HCT116 (cell line): ENCODE measurements around the gene TLCD3A. TPM values are rescaled to one million over a fixed set of nuclear protein-coding genes. Genes with fewer than 3 reads are reported as not detected.
A peak's percentile ranks its signal among the peaks of the same experiment; 100 is the strongest.

ENCODE experiments used
- ATAC-seq: fragments of 200-7000 bp; cut with Tn5 transposase; 2 replicates; pipeline ENCODE4 v1.9.1; 2020; ENCODE audit warnings: mild to moderate bottlenecking, moderate library complexity
- BruUV-seq: library from RNA; stranded (reverse); fragments of 400-500 nt; replicated peaks from 2 replicates; lab custom pipeline; 2021; lab: Mats Ljungman, UMichigan
- CTCF ChIA-PET: fragments of 300-600 bp; sonication (Branson Sonifier 250); formaldehyde crosslinking; loops from one replicate; lab custom pipeline; 2021; ENCODE audit warnings: antibody characterized with exemption; lab: Charles Lee
- POLR2A ChIA-PET: fragments of 300-600, 350-600 bp; sonication (Branson Sonifier 250); formaldehyde crosslinking; loops from one replicate; lab custom pipeline; 2021; ENCODE audit warnings: antibody characterized with exemption; lab: Charles Lee
- RAD21 ChIA-PET, 2 experiments: fragments of 300-600 bp; sonication (Branson Sonifier 250); formaldehyde crosslinking; loops; one replicate each; lab custom pipeline; 2023; ENCODE audit warnings: low total read pairs in 2 of 2; ENCODE audit not compliant: uncharacterized antibody in 2 of 2, unreplicated experiment in 2 of 2, low non-redundant PET in 1 of 2; lab: Charles Lee
- DNase-seq: peaks from one replicate; pipeline ENCODE4 v3.0.0-alpha.2; 2010; ENCODE audit warnings: low read depth, low spot score
- H2AFZ ChIP-seq: fragments of 200-600 bp; shearing (Covaris generic), sonication (generic); 2 replicates; pipeline ENCODE4 v1.6.1; 2017; ENCODE audit warnings: low read depth, mixed run types, mixed read lengths, antibody characterized with exemption, low read length; ENCODE audit not compliant: poor library complexity, severe bottlenecking
- H3K27ac ChIP-seq: 2 replicates; pipeline ENCODE4 v1.5.1; 2012; ENCODE audit warnings: low read depth, low read length
- H3K27me3 ChIP-seq: fragments of 200-600 bp; sonication (generic); 2 replicates; pipeline ENCODE4 v1.6.1; 2016; ENCODE audit warnings: mixed run types, low read length, mixed read lengths; ENCODE audit not compliant: insufficient read depth
- H3K36me3 ChIP-seq, 2 experiments: fragments of 200-500 bp in 1 of 2; fragments of 200-600 bp in 1 of 2; sonication (Bioruptor generic) in 1 of 2; sonication (generic) in 1 of 2; 2 replicates each; pipeline versions ENCODE4 v1.5.1 to v1.6.1; 2014 to 2016; ENCODE audit warnings: low read length in 2 of 2, inconsistent platforms in 1 of 2, mixed read lengths in 1 of 2, mixed run types in 1 of 2; ENCODE audit not compliant: insufficient read depth in 2 of 2, control insufficient read depth in 1 of 2
- H3K4me1 ChIP-seq, 2 experiments: fragments of 200-600 bp in 1 of 2; sonication (generic) in 1 of 2; 2 replicates each; pipeline versions ENCODE4 v1.5.1 to v1.6.1; 2012 to 2017; ENCODE audit warnings: low read length in 2 of 2, inconsistent platforms in 1 of 2, mild to moderate bottlenecking in 1 of 2, mixed read lengths in 1 of 2, mixed run types in 1 of 2, moderate library complexity in 1 of 2; ENCODE audit not compliant: insufficient read depth in 2 of 2, control insufficient read depth in 1 of 2
- H3K4me2 ChIP-seq: fragments of 200-600 bp; sonication (generic); 2 replicates; pipeline ENCODE4 v1.6.1; 2017; ENCODE audit warnings: mixed run types, low read length, mixed read lengths
- H3K4me3 ChIP-seq, 2 experiments: fragments of 200-600 bp in 1 of 2; sonication (generic) in 1 of 2; replicated peaks in 1 of 2; 2 replicates each; pipeline ENCODE4 v1.5.1; 2011 to 2016; ENCODE audit warnings: low read length in 2 of 2, control low read depth in 1 of 2, low read depth in 1 of 2, mild to moderate bottlenecking in 1 of 2, mixed read lengths in 1 of 2, mixed run types in 1 of 2
- H3K79me2 ChIP-seq: fragments of 200-600 bp; sonication (generic); 2 replicates; pipeline ENCODE4 v1.6.1; 2017; ENCODE audit warnings: mild to moderate bottlenecking, mixed run types, low read length, moderate library complexity, mixed read lengths; ENCODE audit not compliant: insufficient read depth
- H3K9ac ChIP-seq: fragments of 200-600 bp; sonication (generic); 2 replicates; pipeline ENCODE4 v1.6.1; 2016; ENCODE audit warnings: low read length, mixed read lengths
- H3K9me2 ChIP-seq: fragments of 200-600 bp; sonication (generic), shearing (Covaris generic); 2 replicates; pipeline ENCODE4 v1.6.1; 2017; ENCODE audit warnings: mixed run types, mild to moderate bottlenecking, moderate library complexity; ENCODE audit not compliant: insufficient read depth
- H3K9me3 ChIP-seq, 2 experiments: fragments of 200-500 bp in 1 of 2; fragments of 200-600 bp in 1 of 2; sonication (Bioruptor generic) in 1 of 2; sonication (generic) in 1 of 2; 2 replicates each; pipeline ENCODE4 v1.6.1; 2014 to 2017; ENCODE audit warnings: low read length in 2 of 2, mixed read lengths in 2 of 2, inconsistent platforms in 1 of 2, low read depth in 1 of 2, mild to moderate bottlenecking in 1 of 2, mixed run types in 1 of 2, moderate library complexity in 1 of 2; ENCODE audit not compliant: control insufficient read depth in 1 of 2, insufficient read depth in 1 of 2
- H4K20me1 ChIP-seq: fragments of 200-600 bp; sonication (generic), shearing (Covaris generic); 2 replicates; pipeline ENCODE4 v1.6.1; 2017; ENCODE audit warnings: mixed run types, mild to moderate bottlenecking, moderate library complexity; ENCODE audit not compliant: insufficient read depth
- CEBPB ChIP-seq: IDR thresholded peaks from 2 replicates; pipeline ENCODE4 v1.6.1; 2012; ENCODE audit warnings: low read depth
- ELF1 ChIP-seq: IDR thresholded peaks from 2 replicates; pipeline ENCODE4 v1.6.1; 2012; ENCODE audit warnings: low read depth, borderline replicate concordance
- MAX ChIP-seq: IDR thresholded peaks from 2 replicates; pipeline ENCODE4 v1.6.1; 2012
- POLR2A ChIP-seq: IDR thresholded peaks from 2 replicates; pipeline ENCODE4 v1.7.0; 2011; ENCODE audit warnings: borderline replicate concordance; ENCODE audit not compliant: insufficient read depth, insufficient read length; ENCODE audit errors: extremely low read depth
- POLR2AphosphoS5 ChIP-seq: IDR thresholded peaks from 2 replicates; pipeline ENCODE4 v1.6.1; 2011; ENCODE audit warnings: mild to moderate bottlenecking, low read depth, low read length, moderate library complexity
- ZBTB33 ChIP-seq: IDR thresholded peaks from 2 replicates; pipeline ENCODE4 v1.6.1; 2011; ENCODE audit warnings: mild to moderate bottlenecking, low read length, moderate library complexity; ENCODE audit not compliant: insufficient replicate concordance; ENCODE audit errors: extremely low read depth
- intact Hi-C: fragments of 100-400 bp; cut with micrococcal nuclease; formaldehyde crosslinking; loops from 2 replicates; pipeline ENCODE4 v1.10.0; 2022
- total RNA-seq: library from RNA; stranded (reverse); gene quantifications from one replicate; pipeline ENCODE4 v1.2.1, GENCODE V29; 2021; ENCODE audit not compliant: unreplicated experiment

Gene TLCD3A
- total RNA-seq, 1 experiment from 2014 or later = 26.0 TPM

- DNase-seq (no peak), ATAC-seq (peak; percentile 40)
- intact Hi-C loops = no loop called here
- H3K4me1 ChIP-seq = peaks cover 12 to 19% of the 10 kb centered on the region in 2 experiments
- POLR2A ChIA-PET = no interaction called here
- CTCF ChIA-PET = no interaction called here
- no peaks in the 10 kb centered on the region for H4K20me1 ChIP-seq
- H3K4me3 ChIP-seq = peak overlapping the region; percentile 76 to 94
- H3K27ac ChIP-seq = peak overlapping the region; percentile 88
- H3K9me3 ChIP-seq = no peaks in the 10 kb centered on the region
- H3K9me2 ChIP-seq = no peaks in the 10 kb centered on the region
- no peaks in the 10 kb centered on the region for H3K27me3 ChIP-seq
- peaks cover 16 to 20% of the 10 kb centered on the region in 2 experiments for H3K36me3 ChIP-seq
- BruUV-seq = no TSS peak
- RAD21 ChIA-PET = no interaction called here
- H3K4me2 ChIP-seq = peak overlapping the region; percentile 80
- TF ChIP-seq CEBPB = no peak
- TF ChIP-seq POLR2A = no peak
- TF ChIP-seq POLR2AphosphoS5 = no peak
- peak; percentile 86 for TF ChIP-seq MAX
- TF ChIP-seq ZBTB33 = no peak
- TF ChIP-seq ELF1 = no peak
- TF ChIP-seq, all 23 proteins: peak for 1
- Histone ChIP-seq H3K79me2 (peaks cover 52% of the 10 kb centered on the region), H2AFZ (no peak overlapping the region), H3K9ac (peak overlapping the region; percentile 93)
Measured at GRCh38 chr17:751269-752001, 19.0 kb downstream of the TLCD3A start.
